ENCODE measurements around the gene CDC14B. TPM values are rescaled to one million over a fixed set of nuclear protein-coding genes. Genes with fewer than 3 reads are reported as not detected.
"Not testable (repeated sequence)": the region's sequence is repeated elsewhere in the genome, so short reads cannot be mapped to it uniquely, and the experiment has no call there.

Gene CDC14B
- total and polyA plus RNA-seq, 2 experiments from 2014 or later: 48.5 to 49.4 TPM

- Histone ChIP-seq H3K4me1 (ENCODE audit: low read depth) (peaks cover 24% of the 10 kb centered on the region), H3K27me3 (no peaks in the 10 kb centered on the region), H3K9me3 (ENCODE audit: low read depth) (no peaks in the 10 kb centered on the region), H3K27ac (peak overlapping the region; percentile 54), H3K36me3 (peaks cover 6% of the 10 kb centered on the region), H3K4me3 (no peak overlapping the region)
- DNase-seq (ENCODE audit: low read depth in 1 of 2, low spot score in 1 of 2): peak in 1 of 2 donors; percentile 41
- TF ChIP-seq CTCF (IDR thresholded peaks at IDR 0.05; ENCODE audit: low read depth, low read length): no peak
These were observed 64.7 kb downstream of the CDC14B start for GRCh38 chr9:96554801-96555566.

GRCh38 chr9:96554326-96554725, 65.3 kb downstream of the CDC14B start:
- H3K4me3 ChIP-seq: no peak overlapping the region
- H3K4me1 ChIP-seq (ENCODE audit: low read depth): peaks cover 17% of the 10 kb centered on the region
- no peaks in the 10 kb centered on the region for H3K27me3 ChIP-seq
- H3K36me3 ChIP-seq: peaks cover 6% of the 10 kb centered on the region
- no peak for TF ChIP-seq CTCF (IDR thresholded peaks at IDR 0.05; ENCODE audit: low read depth, low read length)
- H3K9me3 ChIP-seq (ENCODE audit: low read depth): no peaks in the 10 kb centered on the region
- peak in 1 of 2 donors; percentile 32 for DNase-seq (ENCODE audit: low read depth in 1 of 2, low spot score in 1 of 2)
- no peak overlapping the region for H3K27ac ChIP-seq

- DNase-seq (ENCODE audit: low read depth in 1 of 2, low spot score in 1 of 2): peak in 1 of 2 donors; percentile 70
- Histone ChIP-seq H3K36me3 (peaks cover 6% of the 10 kb centered on the region), H3K4me3 (no peak overlapping the region), H3K27ac (no peak overlapping the region), H3K4me1 (ENCODE audit: low read depth) (peaks cover 9% of the 10 kb centered on the region), H3K27me3 (no peaks in the 10 kb centered on the region), H3K9me3 (ENCODE audit: low read depth) (no peaks in the 10 kb centered on the region)
- no peak for TF ChIP-seq CTCF (IDR thresholded peaks at IDR 0.05; ENCODE audit: low read depth, low read length)
These were observed 66.6 kb downstream of the CDC14B start for GRCh38 chr9:96553070-96553469.

GRCh38 chr9:96551403-96551802, 68.2 kb downstream of the CDC14B start:
- Histone ChIP-seq H3K4me1 (ENCODE audit: low read depth) (peaks cover 6% of the 10 kb centered on the region), H3K36me3 (peaks cover 6% of the 10 kb centered on the region), H3K9me3 (ENCODE audit: low read depth) (no peaks in the 10 kb centered on the region), H3K27me3 (no peaks in the 10 kb centered on the region), H3K27ac (no peak overlapping the region), H3K4me3 (no peak overlapping the region)
- no peak for TF ChIP-seq CTCF (IDR thresholded peaks at IDR 0.05; ENCODE audit: low read depth, low read length)
- DNase-seq (ENCODE audit: low read depth in 1 of 2, low spot score in 1 of 2): no peak

- Histone ChIP-seq H3K9me3 (ENCODE audit: low read depth) (no peaks in the 10 kb centered on the region), H3K27ac (no peak overlapping the region), H3K4me1 (ENCODE audit: low read depth) (no peaks in the 10 kb centered on the region), H3K4me3 (no peak overlapping the region), H3K27me3 (no peaks in the 10 kb centered on the region), H3K36me3 (peaks cover 6% of the 10 kb centered on the region)
- DNase-seq (ENCODE audit: low read depth in 1 of 2, low spot score in 1 of 2): no peak
- no peak for TF ChIP-seq CTCF (IDR thresholded peaks at IDR 0.05; ENCODE audit: low read depth, low read length)
These were observed 69.0 kb downstream of the CDC14B start for GRCh38 chr9:96550659-96551058.

- not testable (repeated sequence) for H3K4me3 ChIP-seq; H3K9me3 ChIP-seq (ENCODE audit: low read depth); H3K36me3 ChIP-seq; H3K27ac ChIP-seq; DNase-seq (ENCODE audit: low read depth in 1 of 2, low spot score in 1 of 2); H3K4me1 ChIP-seq (ENCODE audit: low read depth); H3K27me3 ChIP-seq
These were observed 76.5 kb downstream of the CDC14B start for GRCh38 chr9:96543131-96543530.
